Activated CD8-positive, alpha-beta memory T cell treated with anti-CD3 and anti-CD28 coated beads for 1 hour (primary cell): Measurements from ENCODE around the gene ANXA8.
"Not testable (repeated sequence)": the region's sequence is repeated elsewhere in the genome, so short reads cannot be mapped to it uniquely, and the experiment has no call there.

Source experiments
- DNase-seq, 2 donors: peaks; one replicate each; pipeline ENCODE4 v3.0.0-alpha.2; 2020; ENCODE audit warnings: low read depth in 1 of 2; ENCODE audit errors: extremely low read depth in 1 of 2

ANXA8 gene

GRCh38 chr10:47483923-47484322 is at the start of gene ANXA8:
ANXA8 (minus strand) TSS chr10:47484115; CDS start chr10:47483933, 182 bp downstream.
- not testable (repeated sequence) for DNase-seq

- not testable (repeated sequence) for DNase-seq
These were observed 39.6 kb upstream of the ANXA8 start, which contains the start of gene AGAP9 for GRCh38 chr10:47523475-47523874. AGAP9 (minus strand) TSS chr10:47523638; CDS start chr10:47523526, 112 bp downstream.

GRCh38 chr10:47502313-47502712 is 18.4 kb upstream of the ANXA8 start:
- not testable (repeated sequence) for DNase-seq

GRCh38 chr10:47494226-47494625 is 10.3 kb upstream of the ANXA8 start:
- DNase-seq = not testable (repeated sequence)

GRCh38 chr10:47491600-47491999 is 7.7 kb upstream of the ANXA8 start, which contains the start of gene FAM25G:
FAM25G (minus strand) TSS chr10:47491700; CDS start chr10:47491674, 26 bp downstream.
- DNase-seq = not testable (repeated sequence)

- not testable (repeated sequence) for DNase-seq
These were observed 5.7 kb upstream of the ANXA8 start for GRCh38 chr10:47489630-47490029.

- not testable (repeated sequence) for DNase-seq
These were observed 2.0 kb upstream of the ANXA8 start for GRCh38 chr10:47485943-47486342.

GRCh38 chr10:47484786-47485185 is 871 bp upstream of the ANXA8 start:
- DNase-seq = not testable (repeated sequence)

- DNase-seq = not testable (repeated sequence)
These were observed 1.5 kb downstream of the ANXA8 start for GRCh38 chr10:47482367-47482766.

- not testable (repeated sequence) for DNase-seq
These were observed 2.1 kb downstream of the ANXA8 start for GRCh38 chr10:47481768-47482181.

GRCh38 chr10:47481182-47481766 is 2.6 kb downstream of the ANXA8 start:
- DNase-seq = not testable (repeated sequence)

- not testable (repeated sequence) for DNase-seq
These were observed 3.8 kb downstream of the ANXA8 start for GRCh38 chr10:47480133-47480532.

- DNase-seq = not testable (repeated sequence)
These were observed 5.8 kb downstream of the ANXA8 start for GRCh38 chr10:47478114-47478513.

- DNase-seq = not testable (repeated sequence)
These were observed 6.8 kb downstream of the ANXA8 start for GRCh38 chr10:47477078-47477477.

- not testable (repeated sequence) for DNase-seq
These were observed 8.8 kb downstream of the ANXA8 start for GRCh38 chr10:47475101-47475500.

GRCh38 chr10:47473516-47473915 is 10.4 kb downstream of the ANXA8 start:
- DNase-seq = not testable (repeated sequence)

GRCh38 chr10:47472647-47473046 is 11.3 kb downstream of the ANXA8 start:
- DNase-seq = not testable (repeated sequence)

- not testable (repeated sequence) for DNase-seq
These were observed 11.8 kb downstream of the ANXA8 start for GRCh38 chr10:47472072-47472471.

- not testable (repeated sequence) for DNase-seq
These were observed 15.0 kb downstream of the ANXA8 start for GRCh38 chr10:47468731-47469528.

GRCh38 chr10:47467957-47468356 is 16.0 kb downstream of the ANXA8 start:
- DNase-seq = not testable (repeated sequence)

GRCh38 chr10:47467458-47467857 is 16.5 kb downstream of the ANXA8 start:
- DNase-seq = not testable (repeated sequence)
